Activated CD4-positive, alpha-beta T cell treated with anti-CD3 and anti-CD28 coated beads, Interleukin-2, amount 50 U/mL, for 4 hours (primary cell): Measurements from ENCODE around the gene GNAT3.

Source experiments
- DNase-seq, 2 experiments: peaks; one replicate each; pipeline ENCODE4 v3.0.0-alpha.2; 2020

Gene GNAT3

GRCh38 chr7:80511964-80512363 lies at the start of gene GNAT3:
TSS of gene GNAT3 (minus strand) at chr7:80512064. CDS start at chr7:80511926, 138 bp downstream.
- no peak for DNase-seq

- no peak for DNase-seq
Measured at GRCh38 chr7:80558116-80558515, 46.3 kb upstream of the GNAT3 start.

GRCh38 chr7:80552031-80552694 lies 40.3 kb upstream of the GNAT3 start:
- no peak for DNase-seq

DNA sequence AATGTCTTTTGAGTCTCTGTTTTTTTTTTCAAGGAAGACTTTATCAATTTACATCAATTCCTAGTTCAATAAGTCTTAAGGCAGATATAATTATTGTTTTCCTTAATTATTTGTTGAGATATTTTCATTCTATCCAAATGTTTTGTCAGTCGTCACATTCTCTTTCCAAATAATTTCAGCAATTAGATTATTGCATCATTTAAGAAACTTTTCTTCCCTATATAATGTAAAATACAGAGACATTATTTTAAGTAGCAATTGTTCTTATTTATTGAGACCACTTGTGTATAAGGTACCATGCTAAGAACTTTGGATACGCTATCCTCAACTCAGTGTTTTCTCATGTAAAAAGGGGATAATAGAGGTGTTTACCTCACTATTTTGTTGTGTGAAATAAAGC lies 38.1 kb upstream of the GNAT3 start:
- no peak for DNase-seq

- no peak for DNase-seq
Measured at GRCh38 chr7:80548840-80549530, 37.1 kb upstream of the GNAT3 start.

DNA sequence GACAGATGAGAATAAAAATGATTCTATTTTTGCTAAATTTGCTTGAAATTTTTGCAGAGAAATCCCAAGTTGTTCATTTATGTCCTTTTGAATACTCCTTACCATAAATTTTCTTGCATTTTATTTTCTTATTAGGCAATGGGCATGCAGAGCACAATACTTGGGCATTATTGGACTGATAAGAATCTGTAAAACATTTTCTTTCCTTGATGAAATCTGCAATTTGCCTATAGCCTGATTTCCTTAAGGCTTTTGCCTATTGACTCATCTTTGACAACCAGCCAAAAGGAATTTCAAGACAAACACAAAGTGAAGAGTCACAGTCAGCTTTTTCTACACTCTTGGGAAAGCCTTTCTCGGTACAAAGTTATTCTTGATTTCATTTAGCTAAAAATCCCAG lies 30.5 kb upstream of the GNAT3 start:
- no peak for DNase-seq

DNA sequence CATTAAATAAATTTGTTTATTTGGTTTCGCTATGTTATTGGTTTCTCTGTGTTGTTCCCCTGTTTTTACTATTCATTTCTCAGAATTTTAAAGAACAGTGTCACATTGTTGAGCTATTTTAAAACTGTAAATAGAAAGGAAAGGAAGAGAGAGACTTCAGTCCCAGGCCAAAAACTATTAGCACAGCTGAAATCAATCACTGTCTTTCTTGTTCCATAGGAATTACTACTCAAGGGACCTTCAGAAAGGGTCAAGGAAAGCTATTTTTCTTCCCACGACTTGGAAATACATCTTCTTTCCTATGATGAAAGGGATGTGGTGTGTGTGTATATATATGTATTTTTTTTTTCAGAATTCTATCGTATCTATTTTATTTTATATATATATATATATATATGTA lies 29.0 kb upstream of the GNAT3 start:
- DNase-seq: no peak

GRCh38 chr7:80537091-80537490 lies 25.2 kb upstream of the GNAT3 start:
- DNase-seq: no peak

- DNase-seq: no peak
Measured at GRCh38 chr7:80536426-80536825, 24.6 kb upstream of the GNAT3 start.

DNA sequence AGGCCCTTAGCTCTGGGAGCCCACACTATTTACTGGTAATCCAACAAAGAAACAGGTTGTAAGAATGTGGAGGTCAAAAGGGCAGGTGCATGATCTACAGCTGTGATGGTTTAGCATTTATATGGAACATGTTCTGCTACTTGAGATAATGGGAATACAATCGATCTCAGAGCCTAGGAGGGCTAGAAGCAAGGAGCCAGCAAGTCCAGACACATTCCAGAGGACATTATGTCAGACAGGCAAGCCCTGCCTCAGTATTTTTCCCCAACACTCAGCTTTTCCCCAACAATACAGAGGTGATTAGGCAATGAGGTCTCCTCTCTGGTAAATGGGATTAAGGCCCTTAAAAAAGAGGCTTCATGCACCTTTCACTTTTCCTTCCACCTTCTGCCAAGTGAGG lies 21.4 kb upstream of the GNAT3 start:
- no peak for DNase-seq

- DNase-seq: no peak
Measured at GRCh38 chr7:80532153-80532552, 20.3 kb upstream of the GNAT3 start.

DNA sequence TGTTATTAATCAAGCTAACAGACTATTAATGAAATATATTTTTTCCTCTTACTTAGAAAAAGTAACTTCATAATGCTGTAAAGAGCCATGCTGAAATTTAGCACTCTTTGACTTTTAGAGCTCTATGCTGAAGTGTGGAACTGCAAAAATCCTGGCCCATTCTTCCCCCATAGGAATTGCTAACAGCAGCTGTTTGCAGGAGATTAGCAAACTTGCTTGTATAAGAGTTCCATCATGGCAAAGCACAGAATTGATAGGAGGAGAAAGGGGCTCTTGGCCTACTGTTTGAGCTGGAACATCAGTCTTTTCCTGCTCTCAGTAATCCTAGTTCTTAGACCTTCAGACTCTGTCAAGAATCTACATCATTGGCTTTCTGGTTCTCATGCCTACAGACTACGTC lies 18.3 kb upstream of the GNAT3 start:
- no peak for DNase-seq

DNA sequence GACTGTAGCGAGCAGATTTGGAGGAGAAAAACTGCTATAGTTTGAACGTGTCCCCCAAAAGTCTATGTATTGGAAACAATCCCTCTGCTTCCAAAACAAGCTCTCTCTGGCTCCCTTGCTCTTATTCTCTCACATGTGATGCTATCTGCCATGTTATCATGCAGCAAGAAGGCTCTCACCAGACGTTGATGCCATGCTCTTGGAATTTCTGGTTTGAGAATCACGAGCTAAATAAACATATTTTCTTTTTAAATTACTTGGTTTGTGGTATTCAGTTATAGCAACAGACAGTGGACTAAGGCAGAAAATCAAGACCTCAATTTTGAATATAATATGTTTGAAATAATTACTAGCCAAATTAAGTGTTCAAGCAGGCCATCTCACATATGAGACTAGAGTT lies 17.5 kb upstream of the GNAT3 start:
- no peak for DNase-seq

GRCh38 chr7:80528689-80529088 lies 16.8 kb upstream of the GNAT3 start:
- no peak for DNase-seq

DNA sequence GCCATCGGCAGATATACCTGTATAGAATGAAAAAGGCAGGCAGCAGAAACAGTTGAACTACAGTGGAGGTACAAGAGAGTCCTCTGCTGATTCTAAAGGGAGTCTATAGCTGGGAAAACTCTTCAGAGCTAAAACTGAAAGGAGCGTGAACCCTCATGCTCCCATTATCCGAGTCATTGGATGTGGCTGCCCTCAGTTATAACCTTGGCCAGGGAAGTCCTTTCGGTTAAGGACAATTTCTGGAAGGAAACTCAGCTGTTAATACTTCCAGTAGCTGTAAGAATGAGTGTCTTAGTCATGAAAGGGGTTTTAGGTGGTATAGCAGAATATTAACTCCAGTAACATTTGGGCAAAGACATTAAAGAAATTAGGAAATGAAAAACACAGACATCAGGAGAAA lies 14.6 kb upstream of the GNAT3 start:
- DNase-seq: no peak

DNA sequence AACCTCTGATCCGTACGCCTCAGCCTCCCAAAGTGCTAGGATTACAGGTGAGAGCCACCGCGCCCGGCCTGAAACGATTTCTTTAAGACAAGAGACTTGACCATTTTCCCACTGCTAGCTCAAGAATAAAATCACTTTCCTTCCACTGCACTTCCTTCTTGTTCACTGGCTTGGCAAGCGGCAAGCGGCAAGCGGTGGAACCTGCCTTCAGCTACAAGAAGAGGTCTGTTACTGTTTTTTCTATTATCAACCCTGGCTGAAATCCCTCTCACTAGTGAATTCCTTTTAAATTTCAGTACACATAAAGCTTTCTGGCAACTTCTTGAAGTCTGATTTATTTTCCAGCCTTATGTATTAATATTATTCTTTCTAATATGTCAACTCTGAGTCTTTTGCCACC lies 12.8 kb upstream of the GNAT3 start:
- no peak for DNase-seq

DNA sequence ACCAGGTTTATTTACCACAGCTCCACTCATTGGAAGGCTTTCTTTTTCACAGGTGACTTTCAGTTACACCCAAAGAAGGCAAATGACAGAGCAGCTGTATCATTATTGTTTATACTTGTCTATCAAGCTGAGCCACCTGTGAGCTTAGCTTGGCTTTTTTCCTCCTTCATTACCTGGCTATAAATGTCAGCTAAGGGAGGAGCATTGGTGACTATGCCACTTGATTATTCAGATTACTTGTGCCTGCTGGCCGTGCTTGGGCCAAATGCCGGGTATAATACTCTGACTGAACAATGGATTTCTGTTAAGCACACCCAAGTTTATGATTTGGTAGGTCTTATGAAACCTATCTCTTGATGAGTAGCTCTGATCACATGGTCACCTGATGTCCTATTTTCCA lies 9.9 kb upstream of the GNAT3 start:
- no peak for DNase-seq

GRCh38 chr7:80520199-80520598 lies 8.3 kb upstream of the GNAT3 start:
- no peak for DNase-seq

GRCh38 chr7:80517282-80517747 lies 5.5 kb upstream of the GNAT3 start:
- DNase-seq: no peak

- no peak for DNase-seq
Measured at GRCh38 chr7:80515298-80515697, 3.4 kb upstream of the GNAT3 start.

GRCh38 chr7:80510021-80510420 lies 1.8 kb downstream of the GNAT3 start:
- DNase-seq: no peak

DNA sequence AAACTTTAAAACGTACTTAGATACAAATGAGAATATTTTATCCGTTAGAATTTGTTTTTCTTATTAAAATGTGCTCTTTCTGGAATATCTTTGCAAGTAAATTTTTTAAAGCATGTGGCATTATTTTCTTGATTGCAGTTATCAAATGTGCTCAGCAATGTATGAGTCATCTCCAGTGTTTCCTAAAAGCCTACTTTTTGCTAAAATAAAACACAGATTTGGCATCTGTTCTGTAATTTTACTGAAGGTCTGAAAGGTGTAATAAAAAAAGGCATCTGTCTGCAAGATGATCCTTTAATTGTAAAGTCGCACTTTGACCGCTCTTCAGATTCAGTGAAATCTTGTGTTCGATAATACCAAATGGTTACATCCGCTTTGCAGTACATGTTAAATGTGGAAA lies 3.4 kb downstream of the GNAT3 start:
- DNase-seq: no peak

DNA sequence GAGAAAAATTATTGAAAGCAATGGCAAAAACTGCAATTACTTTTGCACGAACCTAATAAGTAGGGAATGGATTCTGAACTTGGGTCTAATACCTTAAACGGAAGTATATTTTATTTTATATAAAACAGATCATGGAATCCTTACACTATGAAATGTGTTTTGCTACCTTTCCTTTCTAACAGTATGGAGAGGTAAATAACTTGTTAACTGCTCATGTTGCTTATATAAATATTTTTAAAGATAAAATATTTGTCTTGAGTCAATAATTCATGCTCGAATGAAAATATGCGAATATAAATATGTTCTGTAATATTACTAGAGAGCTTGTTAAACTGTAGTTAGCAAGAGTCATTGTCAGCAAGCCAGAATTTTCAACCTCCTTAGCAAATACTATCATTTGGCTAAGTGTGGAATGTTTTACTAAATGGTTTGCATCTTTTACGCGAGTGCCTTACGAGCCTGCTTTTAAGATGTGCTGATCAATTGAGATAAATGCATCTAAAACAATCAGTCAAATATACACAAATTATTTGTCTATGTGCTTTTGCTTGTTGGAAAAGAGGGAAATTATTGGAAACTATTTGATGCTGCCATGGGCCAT lies 5.9 kb downstream of the GNAT3 start:
- DNase-seq: no peak

GRCh38 chr7:80500325-80500724 lies 11.5 kb downstream of the GNAT3 start:
- DNase-seq: no peak
